ENCODE data around the gene SEMA4F. TPM values are rescaled to one million over a fixed set of nuclear protein-coding genes. Genes with fewer than 3 reads are reported as not detected.
"Not testable (repeated sequence)": the region's sequence is repeated elsewhere in the genome, so short reads cannot be mapped to it uniquely, and the experiment has no call there.

SEMA4F gene
- total RNA-seq: 15.3 TPM

GRCh38 chr2:74653985-74654882 lies at the start of gene SEMA4F:
TSS of gene SEMA4F (plus strand) at chr2:74654247. CDS start at chr2:74654377, 130 bp downstream.
- DNase-seq: peak; percentile 98

GRCh38 chr2:74606927-74607326 lies 47.1 kb upstream of the SEMA4F start:
- DNase-seq: no peak

- no peak for DNase-seq
Measured at GRCh38 chr2:74617122-74617521, 36.9 kb upstream of the SEMA4F start.

- no peak for DNase-seq
Measured at GRCh38 chr2:74618410-74619083, 35.5 kb upstream of the SEMA4F start.

GRCh38 chr2:74619651-74620297 lies 34.3 kb upstream of the SEMA4F start:
- no peak for DNase-seq

- DNase-seq: no peak
Measured at GRCh38 chr2:74620671-74621070, 33.4 kb upstream of the SEMA4F start.

- no peak for DNase-seq
Measured at GRCh38 chr2:74625658-74626425, 28.2 kb upstream of the SEMA4F start.

GRCh38 chr2:74628538-74629105 lies 25.4 kb upstream of the SEMA4F start:
- DNase-seq: no peak

GRCh38 chr2:74630454-74630853 lies 23.6 kb upstream of the SEMA4F start:
- DNase-seq: not testable (repeated sequence)

- DNase-seq: no peak
Measured at GRCh38 chr2:74632209-74632938, 21.7 kb upstream of the SEMA4F start.

GRCh38 chr2:74632939-74633312 lies 21.1 kb upstream of the SEMA4F start:
- DNase-seq: no peak

GRCh38 chr2:74639550-74639949 lies 14.5 kb upstream of the SEMA4F start:
- DNase-seq: no peak

- DNase-seq: no peak
Measured at GRCh38 chr2:74645344-74645743, 8.7 kb upstream of the SEMA4F start.

GRCh38 chr2:74646201-74646600 lies 7.8 kb upstream of the SEMA4F start:
- DNase-seq: no peak

- no peak for DNase-seq
Measured at GRCh38 chr2:74646834-74647482, 7.1 kb upstream of the SEMA4F start.

- DNase-seq: no peak
Measured at GRCh38 chr2:74648009-74648443, 6.0 kb upstream of the SEMA4F start, which contains the start of gene M1AP. TSS of gene M1AP (minus strand) at chr2:74648330. CDS start at chr2:74640275, 8,055 bp downstream.

- DNase-seq: no peak
Measured at GRCh38 chr2:74653589-74653984, 460 bp upstream of the SEMA4F start.

GRCh38 chr2:74655579-74655978 lies 1.5 kb downstream of the SEMA4F start:
- DNase-seq: no peak

GRCh38 chr2:74658516-74658915 lies 4.5 kb downstream of the SEMA4F start:
- no peak for DNase-seq

- DNase-seq: no peak
Measured at GRCh38 chr2:74659462-74659861, 5.4 kb downstream of the SEMA4F start.

- no peak for DNase-seq
Measured at GRCh38 chr2:74668087-74668486, 14.0 kb downstream of the SEMA4F start.
